IMR-90 (cell line): ENCODE measurements around the gene SIK3. TPM values are rescaled to one million over a fixed set of nuclear protein-coding genes. Genes with fewer than 3 reads are reported as not detected.

Experiments
- ATAC-seq: fragments of 200-7000 bp; cut with Tn5 transposase; 2 replicates; pipeline ENCODE4 v1.9.1; 2020; ENCODE audit warnings: low read depth, mild to moderate bottlenecking, moderate library complexity
- BruUV-seq: library from RNA; stranded (reverse); fragments of 400-500 nt; replicated peaks from 2 replicates; lab custom pipeline; 2021; lab: Mats Ljungman, UMichigan
- CTCF ChIA-PET: fragments of 300-600 bp; formaldehyde crosslinking; extraction: SDS; loops from one replicate; lab custom pipeline; 2021; ENCODE audit warnings: antibody characterized with exemption; lab: Yijun Ruan, JAX
- POLR2A ChIA-PET: fragments of 300-600 bp; sonication (Branson Sonifier 250); formaldehyde crosslinking; loops from one replicate; lab custom pipeline; 2022; ENCODE audit warnings: antibody characterized with exemption; ENCODE audit not compliant: unreplicated experiment; lab: Charles Lee
- DNase-seq: peaks from one replicate; pipeline ENCODE4 v3.0.0; 2013
- H2AFZ ChIP-seq: replicated peaks from 2 replicates; pipeline ENCODE3; 2013; ENCODE audit warnings: low read length, mild to moderate bottlenecking; ENCODE audit not compliant: poor library complexity
- H2AK5ac ChIP-seq: 2 replicates; pipeline ENCODE4 v1.6.1; 2013; ENCODE audit warnings: low read depth, low read length, inconsistent platforms
- H2AK9ac ChIP-seq: replicated peaks from 2 replicates; pipeline ENCODE3; 2013; ENCODE audit warnings: mild to moderate bottlenecking, low read depth, low read length, moderate library complexity; ENCODE audit not compliant: poor library complexity
- H2BK120ac ChIP-seq: 2 replicates; pipeline ENCODE4 v1.6.1; 2013; ENCODE audit warnings: low read depth, low read length, inconsistent platforms
- H2BK15ac ChIP-seq: 3 replicates; pipeline ENCODE4 v1.6.1; 2013; ENCODE audit warnings: low read depth, low read length, inconsistent platforms
- H2BK20ac ChIP-seq: 2 replicates; pipeline ENCODE4 v1.6.1; 2013; ENCODE audit warnings: low read depth, mild to moderate bottlenecking, inconsistent platforms, low read length, moderate library complexity
- H2BK5ac ChIP-seq: 2 replicates; pipeline ENCODE4 v1.6.1; 2013; ENCODE audit warnings: mild to moderate bottlenecking, low read depth, low read length, inconsistent platforms; ENCODE audit not compliant: poor library complexity, severe bottlenecking
- H3K14ac ChIP-seq: replicated peaks from 2 replicates; pipeline ENCODE4 v1.6.1; 2013; ENCODE audit warnings: low read depth, low read length, inconsistent platforms
- H3K18ac ChIP-seq: 2 replicates; pipeline ENCODE4 v1.6.1; 2013; ENCODE audit warnings: low read depth, low read length, control low read depth
- H3K23ac ChIP-seq: 2 replicates; pipeline ENCODE4 v1.6.1; 2013; ENCODE audit warnings: low read depth, low read length, inconsistent platforms
- H3K27ac ChIP-seq: 2 replicates; pipeline ENCODE4 v1.5.1; 2013; ENCODE audit warnings: mild to moderate bottlenecking, control low read depth, low read length; ENCODE audit not compliant: insufficient read depth
- H3K27me3 ChIP-seq: 2 replicates; pipeline ENCODE4 v1.6.1; 2013; ENCODE audit warnings: low read length; ENCODE audit not compliant: control insufficient read depth, insufficient read depth
- H3K36me3 ChIP-seq: 2 replicates; pipeline ENCODE4 v1.6.1; 2013; ENCODE audit warnings: low read length, mixed read lengths; ENCODE audit not compliant: control insufficient read depth, insufficient read depth
- H3K4ac ChIP-seq: 2 replicates; pipeline ENCODE4 v1.6.1; 2013; ENCODE audit warnings: low read depth, low read length, inconsistent platforms
- H3K4me1 ChIP-seq: 2 replicates; pipeline ENCODE4 v1.6.1; 2013; ENCODE audit warnings: low read length, mixed read lengths; ENCODE audit not compliant: control insufficient read depth, insufficient read depth
- H3K4me2 ChIP-seq: 2 replicates; pipeline ENCODE4 v1.6.1; 2013; ENCODE audit warnings: low read depth, mild to moderate bottlenecking, control low read depth, low read length, moderate library complexity
- H3K4me3 ChIP-seq: 2 replicates; pipeline ENCODE4 v1.5.1; 2013; ENCODE audit warnings: low read depth, mild to moderate bottlenecking, control low read depth, low read length, moderate library complexity; ENCODE audit not compliant: insufficient read depth
- H3K56ac ChIP-seq: 2 replicates; pipeline ENCODE4 v1.6.1; 2013; ENCODE audit warnings: low read length, inconsistent platforms; ENCODE audit not compliant: insufficient read depth; ENCODE audit errors: extremely low read depth
- H3K79me1 ChIP-seq, 2 experiments: 2 replicates each; pipeline ENCODE4 v1.6.1; 2013; ENCODE audit warnings: low read length in 2 of 2, inconsistent platforms in 1 of 2, low read depth in 1 of 2
- H3K9ac ChIP-seq: 2 replicates; pipeline ENCODE4 v1.6.1; 2013; ENCODE audit warnings: low read depth, low read length, control low read depth
- H3K9me1 ChIP-seq: 2 replicates; pipeline ENCODE4 v1.6.1; 2013; ENCODE audit warnings: low read length, inconsistent platforms; ENCODE audit not compliant: insufficient read depth
- H3K9me3 ChIP-seq: 2 replicates; pipeline ENCODE4 v1.6.1; 2013; ENCODE audit warnings: low read length; ENCODE audit not compliant: control insufficient read depth, insufficient read depth
- H4K20me1 ChIP-seq: 2 replicates; pipeline ENCODE4 v1.6.1; 2013; ENCODE audit warnings: low read length, inconsistent platforms; ENCODE audit not compliant: insufficient read depth
- H4K5ac ChIP-seq: 2 replicates; pipeline ENCODE4 v1.6.1; 2013; ENCODE audit warnings: mild to moderate bottlenecking, low read depth, low read length, control low read depth
- H4K8ac ChIP-seq, 2 experiments: 2 replicates each; pipeline ENCODE4 v1.6.1; 2013; ENCODE audit warnings: low read depth in 2 of 2, low read length in 2 of 2, control low read depth in 1 of 2, inconsistent platforms in 1 of 2
- H4K91ac ChIP-seq: 2 replicates; pipeline ENCODE4 v1.6.1; 2013; ENCODE audit warnings: low read depth, low read length, inconsistent platforms; ENCODE audit not compliant: insufficient read depth
- CEBPB ChIP-seq: IDR thresholded peaks from 2 replicates; pipeline ENCODE4 v1.6.1; 2012; ENCODE audit warnings: low read depth, low read length, improper control_type of control experiment
- MAZ ChIP-seq: IDR thresholded peaks from 2 replicates; pipeline ENCODE4 v1.6.1; 2012; ENCODE audit warnings: low read depth, mild to moderate bottlenecking, low read length, improper control_type of control experiment, moderate library complexity, borderline replicate concordance
- POLR2A ChIP-seq: IDR thresholded peaks from 2 replicates; pipeline ENCODE4 v1.6.1; 2012; ENCODE audit warnings: mild to moderate bottlenecking, low read depth, low read length
- WGBS, 2 experiments: methylation state at CpG; one replicate each; pipeline versions ENCODE4 v1.1.5 to v1.1.7; 2013; ENCODE audit warnings: missing lambda C conversion rate in 2 of 2; ENCODE audit not compliant: insufficient read length in 1 of 2; ENCODE audit errors: extremely low coverage in 2 of 2; 5-methylcytosine and 5-hydroxymethylcytosine counted together
- dilution Hi-C: fragments of 300-500 bp; cut with HindIII; formaldehyde crosslinking; loops from one replicate; pipeline ENCODE4 v1.14.3; 2018; ENCODE audit warnings: low sequenced_read_pairs; ENCODE audit not compliant: unreplicated experiment
- in situ Hi-C: fragments of 300-500 bp; cut with MboI; formaldehyde crosslinking; loops from 3 replicates; pipeline ENCODE4 v1.14.3; 2019; ENCODE audit warnings: low sequenced_read_pairs, inconsistent platforms, mixed read lengths
- intact Hi-C: fragments of 100-400 bp; cut with micrococcal nuclease; formaldehyde crosslinking; loops from 2 replicates; pipeline ENCODE4 v1.10.0; 2022
- polyA plus RNA-seq, 3 experiments: library from polyadenylated mRNA; depleted of rRNA; stranded (reverse); fragments of >200 nt; gene quantifications; 2 replicates each; pipeline ENCODE4 v1.2.3, GENCODE V29; 2012; ENCODE audit warnings: low replicate concordance in 1 of 3
- total RNA-seq: library from RNA; depleted of rRNA; stranded (reverse); fragments of >200 nt; gene quantifications from 2 replicates; pipeline ENCODE4 v1.2.3, GENCODE V29; 2012

SIK3 gene
- total and polyA plus RNA-seq, 2 of the 4 experiments (the other 2 are of a cell fraction), result 8.2 to 9.1 TPM

GRCh38 chr11:117045956-117046355 lies 52.3 kb downstream of the SIK3 start:
- WGBS, 2 experiments, result no CpG with 5 or more reads among the region's 1 CpG
- H4K8ac ChIP-seq, result no peak overlapping the region
- H3K56ac ChIP-seq, result no peak overlapping the region
- H2AK5ac ChIP-seq, result no peak overlapping the region
- no peak overlapping the region for H3K4ac ChIP-seq
- peaks cover 16% of the 10 kb centered on the region for H4K20me1 ChIP-seq
- no peak overlapping the region for H3K4me2 ChIP-seq
- H2BK120ac ChIP-seq, result no peak overlapping the region
- no peak overlapping the region for H3K18ac ChIP-seq
- no peak for DNase-seq
- no peaks in the 10 kb centered on the region for H3K27me3 ChIP-seq
- no peak overlapping the region for H2BK15ac ChIP-seq
- no peak; the same call in 1 of the 2 replicates for ATAC-seq
- H3K9ac ChIP-seq, result no peak overlapping the region
- H3K79me1 ChIP-seq, result peaks cover 24 to 38% of the 10 kb centered on the region in 2 experiments
- intact Hi-C loops, result no loop called here
- H3K27ac ChIP-seq, result no peak overlapping the region
- in situ Hi-C loops, result no loop called here
- ChIA-PET CTCF (no interaction called here), POLR2A (no interaction called here)
- H3K23ac ChIP-seq, result no peak overlapping the region
- H3K9me3 ChIP-seq, result no peaks in the 10 kb centered on the region
- TF ChIP-seq MAZ, result no peak
- TF ChIP-seq CEBPB, result peak; percentile 34; the same call in 1 of the 2 replicates
- no peak for TF ChIP-seq POLR2A
- H4K91ac ChIP-seq, result no peak overlapping the region
- no peak overlapping the region for H2AFZ ChIP-seq
- no peak overlapping the region for H2BK20ac ChIP-seq
- no peak overlapping the region for H4K5ac ChIP-seq
- H3K4me1 ChIP-seq, result peaks cover 3% of the 10 kb centered on the region; the same call in 1 of the 2 replicates
- dilution Hi-C loops, result no loop called here
- H3K14ac ChIP-seq, result no peak overlapping the region
- no peak overlapping the region for H2BK5ac ChIP-seq
- no peaks in the 10 kb centered on the region; the same call in 1 of the 2 replicates for H3K9me1 ChIP-seq
- H3K4me3 ChIP-seq, result no peak overlapping the region
- no peaks in the 10 kb centered on the region for H3K36me3 ChIP-seq
- BruUV-seq, result no TSS peak
- H2AK9ac ChIP-seq, result no peak overlapping the region
